Endothelial cell of umbilical vein (primary cell): Measurements from ENCODE around the gene SAMD1. TPM values are rescaled to one million over a fixed set of nuclear protein-coding genes. Genes with fewer than 3 reads are reported as not detected.

ENCODE experiments used
- BruUV-seq: library from RNA; stranded (reverse); fragments of 400-500 nt; replicated peaks from 2 replicates; lab custom pipeline; 2021; lab: Mats Ljungman, UMichigan
- CTCF ChIA-PET: fragments of 300-600, 350-600 bp; sonication (Branson Sonifier 250); formaldehyde crosslinking; loops from one replicate; lab custom pipeline; 2021; ENCODE audit warnings: antibody characterized with exemption, inconsistent platforms; lab: Charles Lee
- POLR2A ChIA-PET: fragments of 300-600, 350-600 bp; sonication (Branson Sonifier 250); formaldehyde crosslinking; loops from one replicate; lab custom pipeline; 2021; ENCODE audit warnings: antibody characterized with exemption, inconsistent platforms; lab: Charles Lee
- DNase-seq: peaks from one replicate; pipeline ENCODE4 v3.0.0-alpha.2; 2011; ENCODE audit warnings: low read depth, low spot score
- FAIRE-seq: peaks from 2 replicates; lab custom pipeline; 2011; peaks lifted over from hg19 to GRCh38; lab: Jason Lieb, UNC
- H2AFZ ChIP-seq: 2 replicates; pipeline ENCODE4 v1.6.0; 2012; ENCODE audit warnings: low read depth, low read length, control low read depth, inconsistent platforms
- H3K27ac ChIP-seq: 2 replicates; pipeline ENCODE4 v1.5.1; 2011; ENCODE audit warnings: low read depth, mild to moderate bottlenecking, control low read depth, low read length, moderate library complexity; ENCODE audit not compliant: insufficient read depth
- H3K27me3 ChIP-seq, 2 experiments: 2 replicates each; pipeline versions ENCODE4 v1.6.0 to v1.6.1; 2011; ENCODE audit warnings: low read length in 2 of 2, mixed read lengths in 1 of 2; ENCODE audit not compliant: control insufficient read depth in 2 of 2, insufficient read depth in 2 of 2
- H3K36me3 ChIP-seq, 2 experiments: 2 replicates in 1 of 2; 3 replicates in 1 of 2; pipeline ENCODE4 v1.5.1; 2011; ENCODE audit warnings: low read length in 2 of 2, mild to moderate bottlenecking in 1 of 2, moderate library complexity in 1 of 2; ENCODE audit not compliant: control insufficient read depth in 2 of 2, insufficient read depth in 2 of 2; ENCODE audit errors: extremely low read depth in 1 of 2
- H3K4me1 ChIP-seq: 3 replicates; pipeline ENCODE4 v1.5.1; 2011; ENCODE audit warnings: mild to moderate bottlenecking, low read length; ENCODE audit not compliant: control insufficient read depth, insufficient read depth; ENCODE audit errors: extremely low read depth
- H3K4me2 ChIP-seq: 2 replicates; pipeline ENCODE4 v1.6.1; 2011; ENCODE audit warnings: low read length, control low read depth, mixed read lengths; ENCODE audit not compliant: insufficient read depth
- H3K4me3 ChIP-seq, 3 experiments: fragments of 200-600 bp in 1 of 3; sonication (generic), shearing (Covaris generic) in 1 of 3; replicated peaks in 1 of 3; 2 replicates each; pipeline ENCODE4 v1.5.1; 2011 to 2016; ENCODE audit warnings: control low read depth in 3 of 3, low read length in 3 of 3, mild to moderate bottlenecking in 2 of 3, inconsistent platforms in 1 of 3, low read depth in 1 of 3, moderate library complexity in 1 of 3; ENCODE audit not compliant: insufficient read depth in 1 of 3
- H3K79me2 ChIP-seq: 2 replicates; pipeline ENCODE4 v1.6.0; 2012; ENCODE audit warnings: low read length, inconsistent platforms; ENCODE audit not compliant: control insufficient read depth, insufficient read depth
- H3K9ac ChIP-seq: replicated peaks from 2 replicates; pipeline ENCODE3; 2011; ENCODE audit warnings: low read length, control low read depth; ENCODE audit not compliant: insufficient read depth; ENCODE audit errors: extremely low read depth
- H3K9me1 ChIP-seq: replicated peaks from 3 replicates; pipeline ENCODE4 v1.6.0; 2011; ENCODE audit warnings: mild to moderate bottlenecking, low read length; ENCODE audit not compliant: control insufficient read depth, insufficient read depth; ENCODE audit errors: extremely low read depth
- H3K9me3 ChIP-seq: replicated peaks from 2 replicates; pipeline ENCODE4 v1.5.1; 2012; ENCODE audit warnings: low read length, inconsistent platforms; ENCODE audit not compliant: control insufficient read depth, insufficient read depth
- H4K20me1 ChIP-seq: replicated peaks from 2 replicates; pipeline ENCODE3; 2011; ENCODE audit warnings: mild to moderate bottlenecking, low read length; ENCODE audit not compliant: control insufficient read depth, insufficient read depth; ENCODE audit errors: extremely low read depth
- EZH2 ChIP-seq: IDR thresholded peaks from 2 replicates; pipeline ENCODE4 v1.6.1; 2012; ENCODE audit warnings: borderline replicate concordance, low read depth, mild to moderate bottlenecking, moderate library complexity, low read length, inconsistent platforms; ENCODE audit not compliant: severe bottlenecking
- FOS ChIP-seq: IDR thresholded peaks from 2 replicates; pipeline ENCODE4 v1.6.1; 2011; ENCODE audit warnings: mild to moderate bottlenecking, low read length, moderate library complexity, borderline replicate concordance; ENCODE audit not compliant: insufficient read depth
- GATA2 ChIP-seq: IDR thresholded peaks from 2 replicates; pipeline ENCODE4 v1.7.0; 2011; ENCODE audit warnings: low read depth, mild to moderate bottlenecking, moderate library complexity, mixed read lengths, low read length; ENCODE audit not compliant: insufficient read length, insufficient read depth
- JUN ChIP-seq: IDR thresholded peaks from 2 replicates; pipeline ENCODE4 v1.6.1; 2011; ENCODE audit warnings: borderline replicate concordance, low read depth; ENCODE audit not compliant: insufficient read length, insufficient read depth
- MAX ChIP-seq: IDR thresholded peaks from 2 replicates; pipeline ENCODE4 v1.6.1; 2011; ENCODE audit not compliant: insufficient read depth, insufficient read length
- MYC ChIP-seq: IDR thresholded peaks from one replicate; pipeline ENCODE4 v1.6.1; 2011; ENCODE audit warnings: mild to moderate bottlenecking, low read depth, low read length
- POLR2A ChIP-seq: IDR thresholded peaks from 2 replicates; pipeline ENCODE4 v1.6.1; 2012; ENCODE audit warnings: low read depth, mild to moderate bottlenecking, control low read depth, low read length
- POLR2AphosphoS5 ChIP-seq: IDR thresholded peaks from 2 replicates; pipeline ENCODE4 v1.6.1; 2012; ENCODE audit warnings: low read depth, mild to moderate bottlenecking, control low read depth, low read length, moderate library complexity; ENCODE audit not compliant: insufficient read depth
- dilution Hi-C: fragments of 300-500 bp; cut with MboI; formaldehyde crosslinking; loops from one replicate; pipeline ENCODE4 v1.15.0; 2019; ENCODE audit warnings: low sequenced_read_pairs; ENCODE audit not compliant: extremely low pct_ligation_motif_present
- intact Hi-C: fragments of 100-400 bp; cut with micrococcal nuclease; formaldehyde crosslinking; loops from one replicate; pipeline ENCODE4 v1.10.0; 2022
- polyA plus RNA-seq, 4 experiments: library from polyadenylated mRNA; depleted of rRNA in 3 of 4; stranded (reverse) in 3 of 4; unstranded in 1 of 4; fragments of >200 nt; gene quantifications; 2 replicates each; pipeline versions ENCODE4 v1.2.1 to v1.2.3, GENCODE V29; 2011 to 2012; ENCODE audit warnings: missing spikeins in 1 of 4
- total RNA-seq: library from RNA; stranded (reverse); gene quantifications from 2 replicates; pipeline ENCODE4 v1.2.3, GENCODE V29; 2021
- TF ChIP-seq, protein P1 (sequence below), 2 donors: IDR thresholded peaks; 1 replicate in 1 of 2; 2 replicates in 1 of 2; pipeline ENCODE4 v1.5.1; 2011; ENCODE audit warnings: low read length in 2 of 2, mild to moderate bottlenecking in 2 of 2, moderate library complexity in 2 of 2, control low read depth in 1 of 2, inconsistent platforms in 1 of 2, low read depth in 1 of 2; ENCODE audit not compliant: insufficient read depth in 1 of 2; ENCODE audit errors: extremely low read depth in 1 of 2

Gene SAMD1
- total and polyA plus RNA-seq, 2 donors (not counting 3 experiments of a cell fraction or from before 2014, with no cell fraction given) = 14.1 to 35.9 TPM

DNA sequence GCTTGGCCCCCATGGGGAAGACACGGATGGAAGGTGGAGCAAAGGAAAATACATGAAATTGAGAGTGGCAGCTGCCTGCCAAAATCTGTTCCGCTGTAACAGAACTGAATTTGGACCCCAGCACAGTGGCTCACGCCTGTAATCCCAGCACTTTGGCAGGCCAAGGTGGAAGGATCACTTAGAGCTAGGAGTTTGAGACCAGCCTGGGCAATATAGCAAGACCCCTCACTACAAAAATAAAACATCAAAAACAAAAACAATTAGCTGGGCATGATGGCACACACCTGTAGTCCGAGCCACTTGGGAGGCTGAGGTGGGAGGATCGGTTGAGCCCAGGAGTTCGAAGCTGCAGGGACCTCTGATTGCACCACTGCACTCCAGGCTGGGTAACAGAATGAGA lies 38.1 kb downstream of the SAMD1 start:
- POLR2A ChIA-PET = interaction anchor here (1.0 kb wide), 1 partner anchor 84 kb away, joined by 5 read pairs; no protein-coding TSS in a partner anchor
- intact Hi-C loops = no loop called here
- BruUV-seq = no TSS peak
- Histone ChIP-seq H3K79me2 (no peaks in the 10 kb centered on the region), H3K27me3 (no peaks in the 10 kb centered on the region), H3K4me2 (no peak overlapping the region), H3K9me1 (no peaks in the 10 kb centered on the region), H3K9ac (no peak overlapping the region), H3K36me3 (no peaks in the 10 kb centered on the region), H3K4me1 (no peaks in the 10 kb centered on the region), H3K4me3 (no peak overlapping the region), H3K9me3 (no peaks in the 10 kb centered on the region), H2AFZ (no peak overlapping the region), H4K20me1 (no peaks in the 10 kb centered on the region), H3K27ac (no peak overlapping the region)
- FAIRE-seq (no peak), DNase-seq (no peak)
- CTCF ChIA-PET = interaction anchor here (0.8 to 3.4 kb wide), 7 partner anchors 10 to 126 kb away, joined by 3 to 14 read pairs (median 7); partner anchors contain the start of genes IL27RA and MISP3
- dilution Hi-C loops = no loop called here
- no peak for TF ChIP-seq POLR2A
- TF ChIP-seq MAX = no peak
- TF ChIP-seq GATA2 = no peak
- TF ChIP-seq MYC = no peak
- TF ChIP-seq JUN = no peak
- TF ChIP-seq, protein P1, sequence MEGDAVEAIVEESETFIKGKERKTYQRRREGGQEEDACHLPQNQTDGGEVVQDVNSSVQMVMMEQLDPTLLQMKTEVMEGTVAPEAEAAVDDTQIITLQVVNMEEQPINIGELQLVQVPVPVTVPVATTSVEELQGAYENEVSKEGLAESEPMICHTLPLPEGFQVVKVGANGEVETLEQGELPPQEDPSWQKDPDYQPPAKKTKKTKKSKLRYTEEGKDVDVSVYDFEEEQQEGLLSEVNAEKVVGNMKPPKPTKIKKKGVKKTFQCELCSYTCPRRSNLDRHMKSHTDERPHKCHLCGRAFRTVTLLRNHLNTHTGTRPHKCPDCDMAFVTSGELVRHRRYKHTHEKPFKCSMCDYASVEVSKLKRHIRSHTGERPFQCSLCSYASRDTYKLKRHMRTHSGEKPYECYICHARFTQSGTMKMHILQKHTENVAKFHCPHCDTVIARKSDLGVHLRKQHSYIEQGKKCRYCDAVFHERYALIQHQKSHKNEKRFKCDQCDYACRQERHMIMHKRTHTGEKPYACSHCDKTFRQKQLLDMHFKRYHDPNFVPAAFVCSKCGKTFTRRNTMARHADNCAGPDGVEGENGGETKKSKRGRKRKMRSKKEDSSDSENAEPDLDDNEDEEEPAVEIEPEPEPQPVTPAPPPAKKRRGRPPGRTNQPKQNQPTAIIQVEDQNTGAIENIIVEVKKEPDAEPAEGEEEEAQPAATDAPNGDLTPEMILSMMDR (IDR thresholded peaks at IDR 0.05; ENCODE audit: extremely low read depth in 1 of 2, insufficient read depth in 1 of 2, low read depth in 1 of 2, low read length in 2 of 2) = no peak
- TF ChIP-seq FOS = no peak
- no peak for TF ChIP-seq POLR2AphosphoS5
- TF ChIP-seq EZH2 = no peak
